Liver (tissue), 3 donors: Measurements from ENCODE around the gene ARL5A.

Source experiments
- FOXA1 ChIP-seq: IDR thresholded peaks from 2 replicates; pipeline ENCODE4 v1.6.1; 2016; ENCODE audit warnings: antibody characterized with exemption
- GABPA ChIP-seq, 2 donors: IDR thresholded peaks in 1 of 2; conservative IDR thresholded peaks in 1 of 2; 2 replicates each; pipeline ENCODE4 v1.6.1; 2016; ENCODE audit warnings: antibody characterized with exemption in 2 of 2, mild to moderate bottlenecking in 1 of 2, moderate library complexity in 1 of 2
- JUND ChIP-seq, 2 donors: IDR thresholded peaks; 2 replicates each; pipeline ENCODE4 v1.6.1; 2016; ENCODE audit warnings: antibody characterized with exemption in 2 of 2
- NR2F2 ChIP-seq: IDR thresholded peaks from 2 replicates; pipeline ENCODE4 v1.6.1; 2016; ENCODE audit warnings: antibody characterized with exemption
- RAD21 ChIP-seq, 2 donors: IDR thresholded peaks; 2 replicates each; pipeline ENCODE4 v1.6.1; 2016; ENCODE audit warnings: antibody characterized with exemption in 2 of 2, mild to moderate bottlenecking in 2 of 2
- RXRA ChIP-seq, 2 donors: IDR thresholded peaks; 2 replicates each; pipeline ENCODE4 v1.6.1; 2017 to 2018; ENCODE audit warnings: antibody characterized with exemption in 2 of 2, mild to moderate bottlenecking in 1 of 2
- SP1 ChIP-seq: IDR thresholded peaks from 2 replicates; pipeline ENCODE4 v1.6.1; 2018; ENCODE audit warnings: antibody characterized with exemption, mild to moderate bottlenecking
- TAF1 ChIP-seq: conservative IDR thresholded peaks from 2 replicates; pipeline ENCODE4 v1.6.1; 2016; ENCODE audit warnings: antibody characterized with exemption, mild to moderate bottlenecking
- YY1 ChIP-seq: IDR thresholded peaks from 2 replicates; pipeline ENCODE4 v1.6.1; 2016; ENCODE audit warnings: antibody characterized with exemption, mild to moderate bottlenecking
- TF ChIP-seq, protein P1 (sequence below): IDR thresholded peaks from 2 replicates; pipeline ENCODE4 v1.6.1; 2016; ENCODE audit warnings: antibody characterized with exemption
- TF ChIP-seq, protein P2 (sequence below): fragments of 150-350 bp; IDR thresholded peaks from 2 replicates; pipeline ENCODE4 v1.5.1; 2017; ENCODE audit warnings: improper control_type of control experiment, low read depth, low read length; ENCODE audit not compliant: missing input control
- TF ChIP-seq, protein P3 (sequence below): IDR thresholded peaks from 2 replicates; pipeline ENCODE4 v1.6.1; 2016; ENCODE audit warnings: antibody characterized with exemption
- TF ChIP-seq, protein P4 (sequence below): IDR thresholded peaks from 2 replicates; pipeline ENCODE4 v1.6.1; 2016; ENCODE audit warnings: antibody characterized with exemption, mild to moderate bottlenecking
- donor health status: healthy.
- donor health status: healthy.

DNA sequence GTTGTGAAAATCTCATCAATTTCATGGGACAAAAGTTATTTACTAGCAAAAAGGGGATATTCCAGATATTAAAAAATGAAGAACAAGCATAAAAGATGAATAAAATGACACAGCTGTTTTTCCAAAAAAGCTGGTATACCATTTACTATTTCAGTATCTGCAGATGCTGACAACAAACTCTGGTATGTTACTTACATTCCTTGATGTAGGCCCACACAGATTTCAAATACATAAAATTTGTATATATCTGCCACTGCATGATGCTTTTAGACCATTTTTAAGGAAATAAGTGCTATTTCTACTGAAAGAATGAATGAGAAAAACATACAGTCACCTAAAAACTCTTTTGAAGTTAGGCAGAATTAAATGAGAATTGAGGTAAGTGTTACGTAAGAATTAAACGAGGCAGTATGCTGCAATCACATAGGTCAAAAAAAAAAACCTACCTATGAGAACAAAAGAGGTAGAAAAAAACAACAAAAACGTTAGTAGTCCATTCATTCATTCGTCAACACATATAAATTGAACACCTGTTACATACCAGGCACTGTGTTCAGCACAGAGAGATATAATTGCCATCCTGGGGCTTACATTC, 32.5 kb downstream of the ARL5A start:
- TF ChIP-seq JUND (IDR thresholded peaks at IDR 0.05) = no peak
- TF ChIP-seq, protein P1, sequence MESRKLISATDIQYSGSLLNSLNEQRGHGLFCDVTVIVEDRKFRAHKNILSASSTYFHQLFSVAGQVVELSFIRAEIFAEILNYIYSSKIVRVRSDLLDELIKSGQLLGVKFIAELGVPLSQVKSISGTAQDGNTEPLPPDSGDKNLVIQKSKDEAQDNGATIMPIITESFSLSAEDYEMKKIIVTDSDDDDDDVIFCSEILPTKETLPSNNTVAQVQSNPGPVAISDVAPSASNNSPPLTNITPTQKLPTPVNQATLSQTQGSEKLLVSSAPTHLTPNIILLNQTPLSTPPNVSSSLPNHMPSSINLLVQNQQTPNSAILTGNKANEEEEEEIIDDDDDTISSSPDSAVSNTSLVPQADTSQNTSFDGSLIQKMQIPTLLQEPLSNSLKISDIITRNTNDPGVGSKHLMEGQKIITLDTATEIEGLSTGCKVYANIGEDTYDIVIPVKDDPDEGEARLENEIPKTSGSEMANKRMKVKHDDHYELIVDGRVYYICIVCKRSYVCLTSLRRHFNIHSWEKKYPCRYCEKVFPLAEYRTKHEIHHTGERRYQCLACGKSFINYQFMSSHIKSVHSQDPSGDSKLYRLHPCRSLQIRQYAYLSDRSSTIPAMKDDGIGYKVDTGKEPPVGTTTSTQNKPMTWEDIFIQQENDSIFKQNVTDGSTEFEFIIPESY = no peak
- TF ChIP-seq, protein P2, sequence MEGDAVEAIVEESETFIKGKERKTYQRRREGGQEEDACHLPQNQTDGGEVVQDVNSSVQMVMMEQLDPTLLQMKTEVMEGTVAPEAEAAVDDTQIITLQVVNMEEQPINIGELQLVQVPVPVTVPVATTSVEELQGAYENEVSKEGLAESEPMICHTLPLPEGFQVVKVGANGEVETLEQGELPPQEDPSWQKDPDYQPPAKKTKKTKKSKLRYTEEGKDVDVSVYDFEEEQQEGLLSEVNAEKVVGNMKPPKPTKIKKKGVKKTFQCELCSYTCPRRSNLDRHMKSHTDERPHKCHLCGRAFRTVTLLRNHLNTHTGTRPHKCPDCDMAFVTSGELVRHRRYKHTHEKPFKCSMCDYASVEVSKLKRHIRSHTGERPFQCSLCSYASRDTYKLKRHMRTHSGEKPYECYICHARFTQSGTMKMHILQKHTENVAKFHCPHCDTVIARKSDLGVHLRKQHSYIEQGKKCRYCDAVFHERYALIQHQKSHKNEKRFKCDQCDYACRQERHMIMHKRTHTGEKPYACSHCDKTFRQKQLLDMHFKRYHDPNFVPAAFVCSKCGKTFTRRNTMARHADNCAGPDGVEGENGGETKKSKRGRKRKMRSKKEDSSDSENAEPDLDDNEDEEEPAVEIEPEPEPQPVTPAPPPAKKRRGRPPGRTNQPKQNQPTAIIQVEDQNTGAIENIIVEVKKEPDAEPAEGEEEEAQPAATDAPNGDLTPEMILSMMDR = no peak
- TF ChIP-seq SP1 = no peak
- TF ChIP-seq RXRA (IDR thresholded peaks at IDR 0.05) = no peak
- no peak for TF ChIP-seq RAD21 (IDR thresholded peaks at IDR 0.05)
- TF ChIP-seq, protein P3, sequence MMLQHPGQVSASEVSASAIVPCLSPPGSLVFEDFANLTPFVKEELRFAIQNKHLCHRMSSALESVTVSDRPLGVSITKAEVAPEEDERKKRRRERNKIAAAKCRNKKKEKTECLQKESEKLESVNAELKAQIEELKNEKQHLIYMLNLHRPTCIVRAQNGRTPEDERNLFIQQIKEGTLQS = no peak
- TF ChIP-seq, protein P4, sequence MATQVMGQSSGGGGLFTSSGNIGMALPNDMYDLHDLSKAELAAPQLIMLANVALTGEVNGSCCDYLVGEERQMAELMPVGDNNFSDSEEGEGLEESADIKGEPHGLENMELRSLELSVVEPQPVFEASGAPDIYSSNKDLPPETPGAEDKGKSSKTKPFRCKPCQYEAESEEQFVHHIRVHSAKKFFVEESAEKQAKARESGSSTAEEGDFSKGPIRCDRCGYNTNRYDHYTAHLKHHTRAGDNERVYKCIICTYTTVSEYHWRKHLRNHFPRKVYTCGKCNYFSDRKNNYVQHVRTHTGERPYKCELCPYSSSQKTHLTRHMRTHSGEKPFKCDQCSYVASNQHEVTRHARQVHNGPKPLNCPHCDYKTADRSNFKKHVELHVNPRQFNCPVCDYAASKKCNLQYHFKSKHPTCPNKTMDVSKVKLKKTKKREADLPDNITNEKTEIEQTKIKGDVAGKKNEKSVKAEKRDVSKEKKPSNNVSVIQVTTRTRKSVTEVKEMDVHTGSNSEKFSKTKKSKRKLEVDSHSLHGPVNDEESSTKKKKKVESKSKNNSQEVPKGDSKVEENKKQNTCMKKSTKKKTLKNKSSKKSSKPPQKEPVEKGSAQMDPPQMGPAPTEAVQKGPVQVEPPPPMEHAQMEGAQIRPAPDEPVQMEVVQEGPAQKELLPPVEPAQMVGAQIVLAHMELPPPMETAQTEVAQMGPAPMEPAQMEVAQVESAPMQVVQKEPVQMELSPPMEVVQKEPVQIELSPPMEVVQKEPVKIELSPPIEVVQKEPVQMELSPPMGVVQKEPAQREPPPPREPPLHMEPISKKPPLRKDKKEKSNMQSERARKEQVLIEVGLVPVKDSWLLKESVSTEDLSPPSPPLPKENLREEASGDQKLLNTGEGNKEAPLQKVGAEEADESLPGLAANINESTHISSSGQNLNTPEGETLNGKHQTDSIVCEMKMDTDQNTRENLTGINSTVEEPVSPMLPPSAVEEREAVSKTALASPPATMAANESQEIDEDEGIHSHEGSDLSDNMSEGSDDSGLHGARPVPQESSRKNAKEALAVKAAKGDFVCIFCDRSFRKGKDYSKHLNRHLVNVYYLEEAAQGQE = no peak
- TF ChIP-seq YY1 = no peak
- no peak for TF ChIP-seq GABPA (IDR thresholded peaks at IDR 0.05 in 1 of 2, conservative IDR thresholded peaks at IDR 0.05 in 1 of 2)
- TF ChIP-seq TAF1 = no peak
- TF ChIP-seq FOXA1 = no peak
- no peak for TF ChIP-seq NR2F2
